ENCODE results near the gene NUDT2.

Gene NUDT2

DNA sequence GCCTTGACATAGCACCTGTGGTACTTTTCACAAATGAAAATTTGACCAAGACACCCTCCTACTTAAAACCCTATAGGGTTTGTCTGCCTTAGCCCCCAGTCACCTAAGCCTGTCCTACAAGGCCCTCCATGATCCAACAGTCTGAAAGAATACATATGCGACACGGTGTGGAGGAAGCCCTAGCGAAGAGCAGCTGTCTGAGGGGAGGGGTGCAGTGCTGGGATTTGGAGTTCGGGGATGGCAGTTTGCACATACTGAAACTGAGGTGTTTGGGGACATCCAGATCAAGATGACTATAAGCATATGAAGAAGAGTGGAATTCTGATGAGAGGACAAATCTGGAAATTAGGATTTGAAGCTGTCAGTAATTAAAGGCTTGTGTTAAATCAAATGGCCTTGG, 54.5 kb downstream of the NUDT2 start:
- in situ Hi-C loops (cut with HindIII; ENCODE audit: low sequenced_read_pairs) = no loop called here

DNA sequence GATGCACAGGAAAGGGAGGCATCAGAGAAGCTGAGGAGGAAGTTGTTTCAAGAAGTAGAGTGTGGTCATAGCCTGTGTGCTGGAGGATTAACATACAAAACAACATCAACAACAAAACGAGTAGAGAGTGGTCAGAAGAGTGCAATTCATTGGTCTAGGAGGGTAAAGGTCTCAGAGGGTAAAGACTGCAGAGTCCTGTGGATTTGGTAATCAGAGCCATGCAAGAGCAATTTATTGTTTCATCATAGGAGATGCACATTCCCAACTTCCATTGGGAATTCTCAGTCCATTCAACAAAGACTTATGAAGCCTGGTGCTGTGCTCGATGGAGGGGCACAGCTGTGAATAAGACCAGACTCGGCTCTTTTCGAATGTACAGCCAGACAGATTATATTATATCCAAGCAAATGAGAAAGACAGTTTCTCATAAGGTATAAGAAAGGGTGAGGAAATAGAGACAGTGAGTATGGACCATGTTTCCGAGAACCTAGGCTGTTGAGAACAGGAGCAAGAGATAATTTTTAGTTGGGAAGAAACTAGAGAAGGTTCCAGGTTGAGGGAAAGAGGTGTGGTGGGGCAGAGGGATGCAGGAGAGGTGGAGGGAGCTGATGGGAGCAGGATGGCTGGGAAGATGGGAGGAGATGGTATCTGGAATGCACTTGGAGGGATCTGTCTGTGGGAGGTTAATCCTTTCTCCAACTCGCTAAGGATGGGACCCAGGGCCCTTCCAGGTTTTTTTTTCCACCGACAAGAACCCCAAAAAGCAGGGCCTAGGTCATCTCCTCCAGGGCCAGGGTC, 55.2 kb downstream of the NUDT2 start:
- in situ Hi-C loops (cut with HindIII; ENCODE audit: low sequenced_read_pairs) = no loop called here

DNA sequence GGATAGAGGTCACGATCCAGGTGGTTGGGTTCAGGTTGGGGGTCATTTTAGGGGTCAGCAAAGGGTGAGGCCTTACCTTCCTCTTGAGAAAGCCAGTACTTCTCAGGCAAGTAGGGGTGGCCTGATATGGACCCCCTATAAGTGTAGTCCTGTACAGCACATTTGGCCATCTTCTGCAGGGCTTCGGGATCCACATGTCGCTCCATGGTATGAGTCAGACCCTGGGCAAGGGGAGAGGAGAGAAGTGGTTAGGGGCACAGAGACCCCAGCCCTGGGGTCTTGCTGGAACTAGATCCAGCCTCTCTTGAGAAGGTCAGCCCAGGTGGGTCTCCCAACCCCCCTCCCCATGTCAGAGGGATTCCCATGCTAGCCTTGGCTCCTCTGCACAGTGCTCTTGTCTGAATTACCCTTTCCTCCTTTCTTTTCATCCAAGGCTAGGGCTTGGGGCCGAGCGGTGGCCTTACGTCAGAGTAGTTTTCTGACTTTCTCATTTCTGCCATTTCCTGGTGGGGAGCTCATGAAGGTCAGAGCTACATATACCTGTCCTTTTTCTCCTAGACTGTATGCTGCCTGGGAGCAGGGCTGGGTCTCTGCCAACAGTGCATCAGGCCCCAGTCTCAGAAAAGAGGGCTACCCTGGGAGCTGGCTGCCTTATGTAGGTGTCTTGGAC, 56.3 kb downstream of the NUDT2 start:
- in situ Hi-C loops (cut with HindIII; ENCODE audit: low sequenced_read_pairs) = no loop called here

DNA sequence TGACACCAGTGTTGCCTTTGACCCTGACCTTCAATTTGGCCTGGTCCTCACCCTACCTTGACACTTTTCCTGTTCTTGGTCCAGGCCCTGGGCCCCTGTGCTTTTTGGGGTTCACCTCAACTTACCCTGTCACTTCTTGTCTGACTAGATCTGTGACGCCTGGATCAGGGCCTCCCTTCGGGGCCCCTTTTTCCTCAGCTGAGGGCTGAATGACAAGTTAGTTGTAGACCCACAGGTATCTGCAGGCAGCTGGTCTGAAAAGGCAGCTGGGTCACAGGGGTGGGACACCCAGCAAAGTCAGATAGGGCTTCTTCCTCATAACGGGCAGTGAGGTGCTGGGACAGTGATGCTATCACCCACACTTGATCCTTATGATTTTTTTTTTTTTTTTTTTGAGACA, 57.3 kb downstream of the NUDT2 start:
- in situ Hi-C loops (cut with HindIII; ENCODE audit: low sequenced_read_pairs) = no loop called here

DNA sequence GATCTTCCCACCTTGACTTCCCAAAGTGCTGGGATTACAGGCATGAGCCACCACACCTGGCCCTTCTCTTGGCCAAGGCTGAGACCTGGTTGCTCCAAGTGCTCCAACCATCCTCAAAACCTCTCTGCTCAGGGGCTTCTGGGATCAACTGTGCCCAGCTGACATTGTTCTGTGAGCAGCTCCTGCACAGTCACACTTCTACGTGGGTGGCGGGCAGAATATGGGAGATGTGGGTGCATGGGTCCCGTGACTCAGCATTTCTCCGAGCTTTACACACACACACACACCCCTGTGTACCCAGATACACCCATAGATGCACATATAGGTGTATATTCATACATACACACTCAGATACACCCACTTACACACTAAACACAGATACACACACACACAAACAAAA, 57.9 kb downstream of the NUDT2 start:
- in situ Hi-C loops (cut with HindIII; ENCODE audit: low sequenced_read_pairs) = no loop called here

DNA sequence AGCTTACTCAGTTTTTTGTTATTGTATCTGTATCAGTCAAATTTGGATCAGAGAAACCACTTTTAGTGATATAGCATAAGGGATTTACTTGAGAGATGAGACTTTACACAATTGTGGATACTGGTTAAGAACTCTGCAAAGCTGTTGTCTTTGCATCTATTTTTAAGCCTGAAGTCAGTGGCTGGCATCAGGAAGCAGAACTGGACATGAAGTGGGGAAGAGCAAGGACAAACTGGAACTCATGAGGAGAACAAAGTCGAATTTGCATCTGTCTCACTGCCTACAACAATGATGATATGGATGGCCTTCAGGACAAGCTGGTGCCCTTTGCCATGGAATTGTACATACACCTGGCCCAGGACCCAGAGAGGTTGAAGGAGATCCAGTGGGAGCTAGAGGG, 63.1 kb downstream of the NUDT2 start:
- in situ Hi-C loops (cut with HindIII; ENCODE audit: low sequenced_read_pairs) = no loop called here

Measured in DLD1 (cell line).